OCI-M1 (cell line): ENCODE data around the gene TUBA1A.
"Not testable (repeated sequence)": the region's sequence is repeated elsewhere in the genome, so short reads cannot be mapped to it uniquely, and the experiment has no call there.

Experiments
- DNase-seq: peaks from one replicate; lab custom pipeline; 2025; lab: John Stamatoyannopoulos, UW

Gene TUBA1A

GRCh38 chr12:49188916-49189367 is at the start of gene TUBA1A:
Gene TUBA1A, minus strand, starts transcription at chr12:49189080. Its CDS starts 101 bp downstream, at chr12:49188979.
- peak; percentile 93 for DNase-seq

- peak; percentile 48 for DNase-seq
These were observed 47.5 kb upstream of the TUBA1A start for GRCh38 chr12:49236423-49236822.

- DNase-seq, result peak; percentile 89
These were observed 45.1 kb upstream of the TUBA1A start for GRCh38 chr12:49233842-49234526.

GRCh38 chr12:49232940-49233841 is 44.3 kb upstream of the TUBA1A start:
- peak; percentile 94 for DNase-seq

- DNase-seq, result peak; percentile 48
These were observed 43.2 kb upstream of the TUBA1A start for GRCh38 chr12:49231878-49232655.

- DNase-seq, result peak; percentile 44
These were observed 41.9 kb upstream of the TUBA1A start for GRCh38 chr12:49230805-49231194.

GRCh38 chr12:49230176-49230804 is 41.4 kb upstream of the TUBA1A start:
- no peak for DNase-seq

GRCh38 chr12:49228653-49229052 is 39.8 kb upstream of the TUBA1A start:
- DNase-seq, result no peak

- no peak for DNase-seq
These were observed 38.8 kb upstream of the TUBA1A start for GRCh38 chr12:49227713-49228112.

GRCh38 chr12:49225576-49226166 is 36.8 kb upstream of the TUBA1A start:
- DNase-seq, result peak; percentile 9

- no peak for DNase-seq
These were observed 34.9 kb upstream of the TUBA1A start for GRCh38 chr12:49223590-49224369.

- DNase-seq, result no peak
These were observed 34.2 kb upstream of the TUBA1A start for GRCh38 chr12:49223122-49223521.

- no peak for DNase-seq
These were observed 32.1 kb upstream of the TUBA1A start for GRCh38 chr12:49220972-49221371.

GRCh38 chr12:49219417-49220026 is 30.6 kb upstream of the TUBA1A start:
- DNase-seq, result no peak

GRCh38 chr12:49212572-49212971 is 23.7 kb upstream of the TUBA1A start:
- DNase-seq, result no peak

- not testable (repeated sequence) for DNase-seq
These were observed 21.8 kb upstream of the TUBA1A start for GRCh38 chr12:49210703-49211102.

- no peak for DNase-seq
These were observed 19.8 kb upstream of the TUBA1A start for GRCh38 chr12:49208676-49209075.

- no peak for DNase-seq
These were observed 19.3 kb upstream of the TUBA1A start for GRCh38 chr12:49208146-49208545.

- no peak for DNase-seq
These were observed 17.5 kb upstream of the TUBA1A start for GRCh38 chr12:49206389-49206788.
